Epithelial cell of esophagus (primary cell): Measurements from ENCODE around the gene FGFR2.
"Not testable (repeated sequence)": the region's sequence is repeated elsewhere in the genome, so short reads cannot be mapped to it uniquely, and the experiment has no call there.

Source experiments
- DNase-seq: peaks from one replicate; pipeline ENCODE4 v3.0.0; 2010; ENCODE audit warnings: low read depth
- H3K4me3 ChIP-seq: 2 replicates; pipeline ENCODE4 v1.5.1; 2011; ENCODE audit warnings: mild to moderate bottlenecking, low read length, control low read depth
- CTCF ChIP-seq: IDR thresholded peaks from 2 replicates; pipeline ENCODE4 v1.5.1; 2011; ENCODE audit warnings: low read depth, mild to moderate bottlenecking, low read length, control low read depth, inconsistent platforms; ENCODE audit not compliant: insufficient read depth; ENCODE audit errors: missing control alignments

Gene FGFR2

GRCh38 chr10:121525251-121526134, 72.8 kb downstream of the FGFR2 start:
- TF ChIP-seq CTCF, result no peak
- DNase-seq, result no peak
- H3K4me3 ChIP-seq, result no peak overlapping the region

GRCh38 chr10:121524157-121524817, 74.0 kb downstream of the FGFR2 start:
- H3K4me3 ChIP-seq, result no peak overlapping the region
- no peak for TF ChIP-seq CTCF
- DNase-seq, result no peak

- no peak for TF ChIP-seq CTCF
- no peak for DNase-seq
Observed at GRCh38 chr10:121522831-121523230, 75.4 kb downstream of the FGFR2 start.

GRCh38 chr10:121521794-121522556, 76.3 kb downstream of the FGFR2 start:
- DNase-seq, result no peak
- TF ChIP-seq CTCF, result no peak
- H3K4me3 ChIP-seq, result no peak overlapping the region

More at GRCh38 chr10:121522831-121523230, 75.4 kb downstream of the FGFR2 start:
- no peak overlapping the region for H3K4me3 ChIP-seq

GRCh38 chr10:121520526-121520925, 77.7 kb downstream of the FGFR2 start:
- not testable (repeated sequence) for H3K4me3 ChIP-seq, DNase-seq

- DNase-seq, result no peak
- no peak overlapping the region for H3K4me3 ChIP-seq
- TF ChIP-seq CTCF, result no peak
Observed at GRCh38 chr10:121519901-121520493, 78.2 kb downstream of the FGFR2 start.

- no peak for DNase-seq
- H3K4me3 ChIP-seq, result no peak overlapping the region
- no peak for TF ChIP-seq CTCF
Observed at GRCh38 chr10:121519411-121519810, 78.8 kb downstream of the FGFR2 start.
